ENCODE results near the gene COX10. TPM values are rescaled to one million over a fixed set of nuclear protein-coding genes. Genes with fewer than 3 reads are reported as not detected.

The COX10 gene
- total RNA-seq, 1 donor from 2014 or later, result 20.8 TPM

DNA sequence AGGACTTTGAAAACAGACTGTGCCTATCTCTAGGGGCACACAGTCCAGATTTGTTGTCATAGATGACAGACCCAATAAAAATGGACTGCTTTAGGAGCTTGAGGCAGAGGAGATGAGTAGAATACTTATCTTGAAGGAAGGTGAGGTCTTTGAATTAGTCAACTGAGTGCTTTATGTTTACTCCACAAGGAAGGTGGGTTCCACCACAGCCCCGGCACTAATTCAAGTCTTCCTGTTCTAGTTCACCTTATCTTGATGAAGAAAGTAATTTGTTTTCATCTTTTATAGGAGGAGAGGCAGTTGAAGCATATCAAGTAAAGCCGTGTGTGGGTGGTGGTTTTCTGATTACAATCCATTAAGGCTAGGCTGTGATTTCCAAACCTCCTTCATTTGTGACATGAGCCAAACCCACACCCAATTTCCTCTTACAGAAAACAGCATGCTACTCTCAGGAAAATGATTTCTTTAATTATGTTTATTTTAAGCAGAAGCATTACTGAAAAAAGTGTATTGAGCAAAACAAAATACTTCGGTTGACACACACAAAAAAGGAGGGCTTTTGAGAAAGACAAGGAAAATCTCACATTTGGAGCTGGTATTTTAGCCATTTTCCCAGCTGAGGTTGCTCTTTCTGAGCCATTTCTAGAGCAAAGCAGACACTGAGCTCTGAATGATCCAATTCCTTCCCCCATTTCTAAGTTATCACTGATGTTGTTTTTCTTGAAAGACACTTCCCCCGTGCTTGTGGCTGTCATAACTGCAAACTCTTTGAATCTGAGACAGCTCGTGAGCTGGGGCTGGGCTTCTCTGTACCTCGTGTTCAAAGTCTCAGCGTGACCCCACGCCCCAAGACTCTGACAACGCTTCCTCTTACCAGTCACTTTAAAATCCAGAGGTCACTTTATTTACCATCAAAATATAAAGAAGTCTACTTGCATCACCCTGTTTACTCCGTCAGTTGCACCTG lies 132.0 kb downstream of the COX10 start:
- ATAC-seq (ENCODE audit: low read depth) (no peak), DNase-seq (no peak)
- Mint-ChIP-seq H3K27me3 (peaks cover 13% of the 10 kb centered on the region), H3K27ac (no peak overlapping the region), H3K4me3 (no peak overlapping the region), H3K9me3 (no peaks in the 10 kb centered on the region), H3K36me3 (ENCODE audit: low read depth) (peaks cover 77% of the 10 kb centered on the region), H3K4me1 (peaks cover 1% of the 10 kb centered on the region)
- CTCF ChIA-PET, result no interaction called here
- TF ChIP-seq, protein P1, sequence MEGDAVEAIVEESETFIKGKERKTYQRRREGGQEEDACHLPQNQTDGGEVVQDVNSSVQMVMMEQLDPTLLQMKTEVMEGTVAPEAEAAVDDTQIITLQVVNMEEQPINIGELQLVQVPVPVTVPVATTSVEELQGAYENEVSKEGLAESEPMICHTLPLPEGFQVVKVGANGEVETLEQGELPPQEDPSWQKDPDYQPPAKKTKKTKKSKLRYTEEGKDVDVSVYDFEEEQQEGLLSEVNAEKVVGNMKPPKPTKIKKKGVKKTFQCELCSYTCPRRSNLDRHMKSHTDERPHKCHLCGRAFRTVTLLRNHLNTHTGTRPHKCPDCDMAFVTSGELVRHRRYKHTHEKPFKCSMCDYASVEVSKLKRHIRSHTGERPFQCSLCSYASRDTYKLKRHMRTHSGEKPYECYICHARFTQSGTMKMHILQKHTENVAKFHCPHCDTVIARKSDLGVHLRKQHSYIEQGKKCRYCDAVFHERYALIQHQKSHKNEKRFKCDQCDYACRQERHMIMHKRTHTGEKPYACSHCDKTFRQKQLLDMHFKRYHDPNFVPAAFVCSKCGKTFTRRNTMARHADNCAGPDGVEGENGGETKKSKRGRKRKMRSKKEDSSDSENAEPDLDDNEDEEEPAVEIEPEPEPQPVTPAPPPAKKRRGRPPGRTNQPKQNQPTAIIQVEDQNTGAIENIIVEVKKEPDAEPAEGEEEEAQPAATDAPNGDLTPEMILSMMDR (IDR thresholded peaks at IDR 0.05), result no peak
- POLR2A ChIA-PET, result no interaction called here
- intact Hi-C loops (cut with micrococcal nuclease), result no loop called here

DNA sequence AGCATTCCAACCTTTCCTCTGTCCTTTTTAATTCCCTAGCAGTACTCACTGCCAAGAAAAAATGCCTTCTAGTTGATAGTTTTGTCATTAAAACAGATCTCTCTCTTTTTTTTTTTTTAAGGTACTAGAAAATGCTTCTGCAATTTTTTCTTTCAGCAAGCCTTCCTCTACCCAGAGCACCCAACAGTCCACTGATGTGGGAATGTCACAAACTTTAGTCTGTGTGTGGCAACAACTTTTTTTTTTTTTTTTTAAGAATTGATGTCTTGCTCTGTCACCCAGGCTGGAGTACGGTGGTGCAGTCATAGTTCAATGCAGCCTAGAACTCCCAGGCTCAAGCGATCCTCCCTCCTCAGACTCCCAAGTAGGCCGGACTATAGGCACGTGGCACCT lies 132.7 kb downstream of the COX10 start:
- Mint-ChIP-seq H3K36me3 (ENCODE audit: low read depth) (peaks cover 78% of the 10 kb centered on the region), H3K27me3 (peaks cover 9% of the 10 kb centered on the region), H3K4me1 (no peaks in the 10 kb centered on the region), H3K27ac (no peak overlapping the region), H3K9me3 (no peaks in the 10 kb centered on the region), H3K4me3 (no peak overlapping the region)
- ChIA-PET CTCF (no interaction called here), POLR2A (no interaction called here)
- TF ChIP-seq, protein P1 (IDR thresholded peaks at IDR 0.05), result no peak
- ATAC-seq (ENCODE audit: low read depth), result no peak
- intact Hi-C loops (cut with micrococcal nuclease), result no loop called here
- DNase-seq, result no peak

DNA sequence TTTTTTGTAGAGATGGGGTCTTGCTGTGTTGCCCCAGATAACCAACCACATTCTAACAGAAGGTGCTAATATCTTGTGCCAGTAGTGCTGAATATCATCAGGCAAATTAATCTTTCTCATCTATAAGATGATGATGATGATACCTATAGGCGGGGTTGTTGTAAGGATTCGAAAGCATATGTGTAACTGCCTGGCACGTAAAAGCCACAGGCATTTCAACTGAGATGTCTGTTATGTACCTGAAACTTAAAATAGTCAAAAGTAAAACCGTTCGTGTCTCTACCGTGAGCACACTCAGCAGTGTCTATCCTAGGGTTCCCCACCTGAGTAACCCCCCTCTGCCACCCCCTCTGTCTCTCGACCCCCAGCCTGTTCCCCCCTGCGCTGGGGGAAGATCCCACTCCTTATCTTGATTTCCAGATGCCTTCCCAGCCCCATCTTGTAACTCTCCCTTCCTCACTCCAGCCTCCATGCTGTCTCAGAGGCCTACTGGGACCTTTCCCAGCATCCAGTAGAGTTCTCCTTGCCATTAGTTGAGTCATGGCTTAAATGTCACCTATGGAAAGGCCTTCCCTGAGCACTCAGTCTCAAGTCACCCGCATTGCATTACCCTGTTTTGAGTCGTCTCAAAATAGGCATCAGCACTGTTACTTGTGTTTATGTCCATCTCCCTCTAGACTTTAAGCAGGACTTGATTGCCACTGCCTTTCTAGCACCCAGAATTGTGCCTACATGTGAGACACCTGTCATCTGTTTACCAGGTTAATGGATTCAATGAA lies 133.3 kb downstream of the COX10 start:
- ATAC-seq (ENCODE audit: low read depth) (no peak), DNase-seq (no peak)
- peaks cover 9% of the 10 kb centered on the region for H3K27me3 Mint-ChIP-seq
- intact Hi-C loops (cut with micrococcal nuclease), result no loop called here
- no peaks in the 10 kb centered on the region for H3K4me1 Mint-ChIP-seq
- peaks cover 79% of the 10 kb centered on the region for H3K36me3 Mint-ChIP-seq (ENCODE audit: low read depth)
- ChIA-PET POLR2A (no interaction called here), CTCF (no interaction called here)
- H3K9me3 Mint-ChIP-seq, result no peaks in the 10 kb centered on the region
- TF ChIP-seq, protein P1 (IDR thresholded peaks at IDR 0.05), result no peak
- no peak overlapping the region for H3K4me3 Mint-ChIP-seq
- H3K27ac Mint-ChIP-seq, result no peak overlapping the region

DNA sequence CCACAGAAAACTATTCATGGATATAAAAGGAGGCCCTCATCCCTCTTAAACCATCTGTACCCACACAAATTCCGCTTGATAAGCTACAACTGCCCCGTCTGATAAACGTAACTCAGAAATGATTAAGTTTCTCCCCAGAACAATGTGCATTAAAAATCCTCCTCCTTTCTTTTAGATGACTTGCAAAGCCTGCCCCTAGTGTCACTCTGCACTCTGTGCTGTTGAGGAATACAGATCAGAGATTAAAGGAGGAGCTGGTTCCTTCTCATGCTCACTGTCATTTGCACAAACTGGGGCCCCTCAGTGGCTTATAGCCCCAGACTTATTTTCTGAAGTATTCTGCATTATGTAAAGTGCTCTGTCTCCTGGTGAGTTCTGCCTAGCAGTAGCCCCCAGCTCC lies 134.1 kb downstream of the COX10 start:
- Mint-ChIP-seq H3K4me3 (no peak overlapping the region), H3K9me3 (no peaks in the 10 kb centered on the region), H3K27ac (no peak overlapping the region), H3K36me3 (ENCODE audit: low read depth) (peaks cover 82% of the 10 kb centered on the region), H3K27me3 (peaks cover 5% of the 10 kb centered on the region), H3K4me1 (no peaks in the 10 kb centered on the region)
- intact Hi-C loops (cut with micrococcal nuclease), result no loop called here
- ChIA-PET POLR2A (no interaction called here), CTCF (no interaction called here)
- DNase-seq (no peak), ATAC-seq (ENCODE audit: low read depth) (no peak)
- TF ChIP-seq, protein P1 (IDR thresholded peaks at IDR 0.05), result no peak

DNA sequence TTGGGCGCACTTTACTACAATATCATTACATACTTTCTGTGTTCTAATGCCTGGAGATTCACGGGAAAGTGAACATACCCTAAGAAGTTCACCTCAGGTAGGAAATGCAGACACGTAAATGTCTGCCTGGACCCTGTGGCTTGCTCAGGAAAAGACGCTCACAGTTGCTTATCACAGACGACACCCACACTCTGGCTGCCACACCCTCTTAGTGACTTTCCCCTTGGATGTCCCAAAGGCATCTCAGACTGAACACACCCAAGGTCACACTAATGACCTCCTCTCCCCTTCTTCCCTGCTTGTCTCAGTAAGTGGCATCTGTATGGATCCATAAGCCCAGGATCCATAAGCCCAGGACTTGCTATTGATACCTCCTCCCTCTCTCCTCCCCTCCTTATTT lies 134.8 kb downstream of the COX10 start:
- intact Hi-C loops (cut with micrococcal nuclease), result no loop called here
- peaks cover 4% of the 10 kb centered on the region for H3K27me3 Mint-ChIP-seq
- H3K4me3 Mint-ChIP-seq, result no peak overlapping the region
- ATAC-seq (ENCODE audit: low read depth) (no peak), DNase-seq (no peak)
- no peaks in the 10 kb centered on the region for H3K9me3 Mint-ChIP-seq
- H3K36me3 Mint-ChIP-seq (ENCODE audit: low read depth), result peaks cover 81% of the 10 kb centered on the region
- ChIA-PET CTCF (no interaction called here), POLR2A (no interaction called here)
- TF ChIP-seq, protein P1 (IDR thresholded peaks at IDR 0.05), result no peak
- H3K4me1 Mint-ChIP-seq, result no peaks in the 10 kb centered on the region
- no peak overlapping the region for H3K27ac Mint-ChIP-seq

Measured in activated B cell treated with CpG ODN at 0.5 μM for 24 hours (primary cell).